Vagina (tissue), 2 donors: ENCODE results near the gene LTF. TPM values are rescaled to one million over a fixed set of nuclear protein-coding genes. Genes with fewer than 3 reads are reported as not detected.
A peak's percentile ranks its signal among the peaks of the same experiment; 100 is the strongest.

ENCODE experiments used
- DNase-seq, 2 donors: peaks; one replicate each; pipeline ENCODE4 v3.0.0-alpha.2; 2017; ENCODE audit errors: extremely low spot score in 2 of 2
- H3K27ac ChIP-seq: fragments of 200-600 bp; sonication (generic); one replicate; pipeline ENCODE4 v1.5.1; 2019
- H3K27me3 ChIP-seq: fragments of 200-600 bp; sonication (generic); one replicate; pipeline ENCODE4 v1.5.1; 2019
- H3K36me3 ChIP-seq, 2 donors: fragments of 200-600 bp; sonication (generic); one replicate each; pipeline ENCODE4 v1.5.1; 2017 to 2019
- H3K4me1 ChIP-seq: fragments of 200-600 bp; sonication (generic); one replicate; pipeline ENCODE4 v1.5.1; 2019
- H3K4me3 ChIP-seq, 2 donors: fragments of 200-600 bp; sonication (generic); 1 replicate in 1 of 2; 2 replicates in 1 of 2; pipeline ENCODE4 v1.5.1; 2016 to 2019
- H3K9me3 ChIP-seq: fragments of 200-600 bp; sonication (generic); one replicate; pipeline ENCODE4 v1.5.1; 2019
- CTCF ChIP-seq, 3 experiments: fragments of 450-650 bp in 2 of 3; fragments of 200-600 bp in 1 of 3; sonication (generic) in 1 of 3; IDR thresholded peaks; one replicate each; pipeline ENCODE4 v1.5.1; 2017 to 2019; ENCODE audit warnings: antibody characterized with exemption in 3 of 3, mild to moderate bottlenecking in 2 of 3, moderate library complexity in 2 of 3
- POLR2A ChIP-seq, 2 donors: fragments of 450-650 bp; IDR thresholded peaks; one replicate each; pipeline ENCODE4 v1.6.1; 2017; ENCODE audit warnings: antibody characterized with exemption in 2 of 2, mild to moderate bottlenecking in 2 of 2, moderate library complexity in 2 of 2
- POLR2AphosphoS5 ChIP-seq, 2 donors: sonication (generic); formaldehyde crosslinking; IDR thresholded peaks; one replicate each; pipeline ENCODE4 v1.9.0; 2017; ENCODE audit warnings: antibody characterized with exemption in 2 of 2, mild to moderate bottlenecking in 2 of 2, low read depth in 1 of 2; ENCODE audit not compliant: insufficient read depth in 1 of 2
- intact Hi-C: fragments of 100-400 bp; cut with DNase I; formaldehyde crosslinking; loops from one replicate; pipeline ENCODE4 v1.15.1; 2023
- total RNA-seq: library from RNA; depleted of rRNA; stranded (reverse); fragments of >200 nt; gene quantifications from one replicate; pipeline ENCODE4 v1.2.3, GENCODE V29; 2016

LTF gene
- total RNA-seq, 1 donor from 2014 or later: not detected

GRCh38 chr3:46500656-46501635 lies 36.2 kb upstream of the LTF start:
- intact Hi-C loops: no loop called here
- DNase-seq: no peak
- no peak for TF ChIP-seq POLR2AphosphoS5 (IDR thresholded peaks at IDR 0.05; ENCODE audit: insufficient read depth in 1 of 2, low read depth in 1 of 2)
- no peak for TF ChIP-seq CTCF (IDR thresholded peaks at IDR 0.05)
- TF ChIP-seq POLR2A (IDR thresholded peaks at IDR 0.05): no peak
- H3K4me3 ChIP-seq: no peak overlapping the region
- H3K36me3 ChIP-seq: no peaks in the 10 kb centered on the region
- no peak overlapping the region for H3K27ac ChIP-seq
- no peaks in the 10 kb centered on the region for H3K27me3 ChIP-seq
- H3K9me3 ChIP-seq: no peaks in the 10 kb centered on the region
- H3K4me1 ChIP-seq: no peaks in the 10 kb centered on the region

- intact Hi-C loops: loop anchor here (5.0 kb wide), 1 partner anchor 128 kb away; no protein-coding TSS in a partner anchor
- TF ChIP-seq CTCF (IDR thresholded peaks at IDR 0.05) (no peak), POLR2AphosphoS5 (IDR thresholded peaks at IDR 0.05; ENCODE audit: insufficient read depth in 1 of 2, low read depth in 1 of 2) (no peak), POLR2A (IDR thresholded peaks at IDR 0.05) (no peak)
- no peak for DNase-seq
- Histone ChIP-seq H3K36me3 (no peaks in the 10 kb centered on the region), H3K27me3 (no peaks in the 10 kb centered on the region), H3K4me1 (no peaks in the 10 kb centered on the region), H3K4me3 (no peak overlapping the region), H3K9me3 (no peaks in the 10 kb centered on the region), H3K27ac (no peak overlapping the region)
These were observed 34.3 kb upstream of the LTF start for GRCh38 chr3:46498916-46499519.

- no peak within 1 kb of the TSS for H3K4me3 ChIP-seq
- H3K4me1 ChIP-seq: no peaks in the 10 kb centered on the region
- no peaks in the 10 kb centered on the region for H3K27me3 ChIP-seq
- TF ChIP-seq POLR2A (IDR thresholded peaks at IDR 0.05): no peak
- TF ChIP-seq CTCF (IDR thresholded peaks at IDR 0.05): no peak
- TF ChIP-seq POLR2AphosphoS5 (IDR thresholded peaks at IDR 0.05; ENCODE audit: insufficient read depth in 1 of 2, low read depth in 1 of 2): no peak
- no peaks in the 10 kb centered on the region for H3K9me3 ChIP-seq
- intact Hi-C loops: loop anchor here (5.0 kb wide), 1 partner anchor 130 kb away; no protein-coding TSS in a partner anchor
- no peak within 1 kb of the TSS for H3K27ac ChIP-seq
- no peak for DNase-seq
- H3K36me3 ChIP-seq: no peaks in the 10 kb centered on the region
These were observed 33.0 kb upstream of the LTF start, which contains the start of gene RTP3 for GRCh38 chr3:46497556-46498265. RTP3 (plus strand) TSS chr3:46497976; CDS start chr3:46498063, 87 bp downstream.

GRCh38 chr3:46496746-46497555 lies 32.2 kb upstream of the LTF start:
- Histone ChIP-seq H3K4me1 (no peaks in the 10 kb centered on the region), H3K9me3 (no peaks in the 10 kb centered on the region), H3K27ac (no peak overlapping the region), H3K27me3 (no peaks in the 10 kb centered on the region), H3K4me3 (no peak overlapping the region), H3K36me3 (no peaks in the 10 kb centered on the region)
- intact Hi-C loops: loop anchor here (5.0 kb wide), 1 partner anchor 130 kb away; no protein-coding TSS in a partner anchor
- TF ChIP-seq CTCF (IDR thresholded peaks at IDR 0.05) (peak in 1 of 3 experiments; percentile 9), POLR2AphosphoS5 (IDR thresholded peaks at IDR 0.05; ENCODE audit: insufficient read depth in 1 of 2, low read depth in 1 of 2) (no peak), POLR2A (IDR thresholded peaks at IDR 0.05) (no peak)
- peak in 1 of 2 donors; percentile 77 for DNase-seq
